DMS114 treated with DMSO at 0.1 percent for 48 hours (cell line): ENCODE results near the gene PTPRH.
"Not testable (repeated sequence)": the region's sequence is repeated elsewhere in the genome, so short reads cannot be mapped to it uniquely, and the experiment has no call there.

Experiments used
- DNase-seq: peaks from one replicate; lab custom pipeline; 2025; ENCODE audit not compliant: unreplicated experiment; lab: John Stamatoyannopoulos, UW

Gene PTPRH

GRCh38 chr19:55193481-55193880, 15.8 kb downstream of the PTPRH start:
- no peak for DNase-seq

GRCh38 chr19:55189403-55189835, 19.9 kb downstream of the PTPRH start:
- DNase-seq: no peak

- no peak for DNase-seq
These were observed 20.7 kb downstream of the PTPRH start for GRCh38 chr19:55188625-55189024.

GRCh38 chr19:55186080-55186479, 23.2 kb downstream of the PTPRH start:
- no peak for DNase-seq

GRCh38 chr19:55181740-55182139, 27.6 kb downstream of the PTPRH start:
- no peak for DNase-seq

- no peak for DNase-seq
These were observed 29.5 kb downstream of the PTPRH start, which contains the start of gene SYT5 for GRCh38 chr19:55179606-55180484. Gene SYT5 (minus strand): TSS chr19:55180289. CDS start chr19:55179041, 1,248 bp downstream.

- peak; percentile 90 for DNase-seq
These were observed 30.3 kb downstream of the PTPRH start for GRCh38 chr19:55178781-55179599.

GRCh38 chr19:55176076-55176475, 33.2 kb downstream of the PTPRH start:
- no peak for DNase-seq

GRCh38 chr19:55175117-55175867, 34.0 kb downstream of the PTPRH start:
- peak; percentile 38 for DNase-seq

- no peak for DNase-seq
These were observed 34.7 kb downstream of the PTPRH start for GRCh38 chr19:55174425-55175116.

GRCh38 chr19:55173714-55174409, 35.4 kb downstream of the PTPRH start:
- peak; percentile 88 for DNase-seq

GRCh38 chr19:55173186-55173713, 36.1 kb downstream of the PTPRH start:
- DNase-seq: no peak

GRCh38 chr19:55172741-55173140, 36.6 kb downstream of the PTPRH start:
- DNase-seq: no peak

GRCh38 chr19:55172318-55172717, 37.0 kb downstream of the PTPRH start:
- DNase-seq: not testable (repeated sequence)

- no peak for DNase-seq
These were observed 37.9 kb downstream of the PTPRH start for GRCh38 chr19:55171440-55171839.

- no peak for DNase-seq
These were observed 40.2 kb downstream of the PTPRH start for GRCh38 chr19:55169136-55169535.

GRCh38 chr19:55166530-55167268, 42.6 kb downstream of the PTPRH start, which contains the start of gene DNAAF3:
Gene DNAAF3 (minus strand): TSS chr19:55166613. CDS start chr19:55166413, 200 bp downstream.
- DNase-seq: peak; percentile 98

GRCh38 chr19:55165952-55166529, 43.3 kb downstream of the PTPRH start:
- DNase-seq: peak; percentile 87
